ENCODE measurements around the gene TBC1D2B.

Gene TBC1D2B

DNA sequence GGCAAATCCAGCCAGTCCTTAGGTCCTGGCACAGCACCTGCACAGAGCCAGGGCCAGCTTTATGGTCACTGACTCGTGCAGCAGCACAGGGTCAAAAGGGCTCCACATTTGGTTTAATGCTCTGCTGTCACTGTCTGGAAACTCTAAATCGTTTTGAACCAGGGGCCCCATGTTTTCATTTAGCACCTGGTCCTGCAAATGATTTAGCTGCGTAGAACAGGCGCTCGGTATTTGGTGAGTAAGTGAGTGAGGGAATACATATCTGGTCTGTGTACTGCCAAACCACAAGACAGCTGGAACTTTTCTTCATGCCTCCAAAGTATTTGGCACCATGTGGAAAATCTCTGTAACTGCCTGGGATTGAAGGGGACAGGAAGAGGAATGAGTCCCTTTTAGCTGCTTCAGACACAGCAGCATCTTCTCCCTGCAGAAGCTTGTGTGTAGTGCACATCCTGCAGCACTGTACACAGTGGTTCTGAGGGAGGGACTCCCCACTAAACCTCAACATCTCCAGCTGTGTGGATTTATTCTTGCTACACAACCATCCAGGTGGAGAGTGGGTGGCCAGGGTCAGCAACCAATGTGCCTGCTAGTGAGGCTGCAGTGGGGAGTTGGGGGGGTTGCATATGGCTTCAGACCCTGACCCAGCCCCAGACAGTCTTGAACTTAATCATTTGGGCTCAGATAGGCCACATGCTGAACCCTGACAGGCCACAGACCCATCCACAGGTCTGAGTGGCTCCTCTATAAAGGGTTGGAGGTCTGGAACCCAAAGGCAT is 15.9 kb upstream of the TBC1D2B start:
- no peak for DNase-seq (ENCODE audit: low read depth)

DNA sequence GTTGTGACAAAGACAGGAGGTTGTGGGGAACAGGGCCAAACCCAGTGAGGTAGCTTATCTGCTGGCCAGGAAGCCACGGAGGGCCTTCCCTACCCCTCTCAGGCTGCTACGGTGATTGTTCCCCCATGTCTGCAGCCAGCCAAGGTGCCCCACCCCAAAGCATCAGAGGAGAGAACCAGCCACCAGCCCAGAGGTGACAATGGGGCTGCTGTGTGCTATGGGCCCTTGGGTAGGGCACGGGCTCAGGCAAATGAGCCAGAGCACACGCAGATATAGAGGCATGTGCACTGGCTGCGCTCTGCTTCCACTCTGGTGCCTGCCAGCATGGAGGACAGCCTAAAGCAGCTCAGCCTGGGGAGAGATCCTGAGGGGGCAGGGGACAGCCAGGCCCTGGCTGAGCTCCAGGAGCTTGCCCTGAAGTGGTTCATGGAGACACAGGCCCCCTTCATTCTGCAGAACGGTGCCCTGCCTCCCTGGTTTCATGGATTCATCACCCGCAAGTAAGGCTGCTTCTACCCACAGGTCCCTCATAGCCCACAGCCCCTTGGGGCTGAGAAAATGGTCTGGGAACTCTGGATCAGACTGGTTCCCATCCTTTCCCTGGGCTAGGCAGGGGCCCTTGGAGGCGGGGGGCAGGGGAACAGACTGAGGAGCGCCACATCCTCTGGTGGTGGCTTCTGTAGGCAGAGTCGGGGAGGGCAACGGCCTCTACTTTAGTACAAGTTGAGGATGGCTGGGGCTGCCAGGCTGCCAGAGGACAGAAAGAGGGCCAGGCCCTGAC is 14.9 kb upstream of the TBC1D2B start, which contains the start of gene SH2D7:
Gene SH2D7 (plus strand): TSS at position 301 of the 781 bp plus-strand sequence. CDS start 24 bp downstream, at position 325.
- no peak for DNase-seq (ENCODE audit: low read depth)

DNA sequence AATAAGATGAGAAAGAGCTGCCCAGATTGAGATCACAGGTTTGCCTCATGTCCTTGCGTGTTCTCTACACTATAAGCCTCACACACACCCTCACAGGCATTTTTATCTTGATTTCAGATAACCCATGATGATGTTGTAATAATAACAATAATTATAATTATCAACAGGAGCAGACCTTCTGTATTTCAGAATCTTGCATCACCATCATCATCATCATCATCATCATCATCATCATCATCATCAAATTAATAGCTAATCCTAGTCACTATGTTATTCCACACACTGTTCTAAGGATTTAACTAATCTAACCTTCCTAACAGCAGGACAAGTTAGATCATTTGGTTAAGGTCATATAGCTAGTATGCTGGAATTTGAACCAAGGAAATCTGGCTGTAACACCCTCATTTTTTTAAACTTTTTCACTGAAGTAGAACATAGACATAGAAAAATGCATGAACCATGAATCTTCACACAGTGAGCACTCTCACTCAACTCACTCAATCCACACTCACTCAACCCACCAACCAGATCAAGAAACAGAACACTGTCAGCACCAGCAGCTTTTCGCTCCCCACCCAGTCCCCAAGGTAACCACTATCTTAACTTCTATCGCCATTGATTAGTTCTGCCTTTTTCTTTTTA is 13.0 kb upstream of the TBC1D2B start:
- no peak for DNase-seq (ENCODE audit: low read depth)

DNA sequence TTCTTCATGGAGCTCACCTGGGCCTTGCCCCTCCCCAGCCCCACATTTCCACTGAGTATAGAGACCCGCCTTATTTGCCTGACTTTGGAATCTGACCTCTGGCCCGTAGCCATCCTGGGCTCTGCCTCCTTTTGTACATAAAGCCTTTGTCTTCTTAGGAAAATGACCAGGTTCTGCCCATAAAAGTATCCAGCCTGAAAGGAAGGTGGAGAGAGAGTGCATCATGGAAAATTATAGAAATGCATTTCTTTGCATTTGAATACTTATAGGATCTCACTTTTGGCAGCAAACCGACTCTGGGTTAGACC is 11.2 kb upstream of the TBC1D2B start:
- no peak for DNase-seq (ENCODE audit: low read depth)

DNA sequence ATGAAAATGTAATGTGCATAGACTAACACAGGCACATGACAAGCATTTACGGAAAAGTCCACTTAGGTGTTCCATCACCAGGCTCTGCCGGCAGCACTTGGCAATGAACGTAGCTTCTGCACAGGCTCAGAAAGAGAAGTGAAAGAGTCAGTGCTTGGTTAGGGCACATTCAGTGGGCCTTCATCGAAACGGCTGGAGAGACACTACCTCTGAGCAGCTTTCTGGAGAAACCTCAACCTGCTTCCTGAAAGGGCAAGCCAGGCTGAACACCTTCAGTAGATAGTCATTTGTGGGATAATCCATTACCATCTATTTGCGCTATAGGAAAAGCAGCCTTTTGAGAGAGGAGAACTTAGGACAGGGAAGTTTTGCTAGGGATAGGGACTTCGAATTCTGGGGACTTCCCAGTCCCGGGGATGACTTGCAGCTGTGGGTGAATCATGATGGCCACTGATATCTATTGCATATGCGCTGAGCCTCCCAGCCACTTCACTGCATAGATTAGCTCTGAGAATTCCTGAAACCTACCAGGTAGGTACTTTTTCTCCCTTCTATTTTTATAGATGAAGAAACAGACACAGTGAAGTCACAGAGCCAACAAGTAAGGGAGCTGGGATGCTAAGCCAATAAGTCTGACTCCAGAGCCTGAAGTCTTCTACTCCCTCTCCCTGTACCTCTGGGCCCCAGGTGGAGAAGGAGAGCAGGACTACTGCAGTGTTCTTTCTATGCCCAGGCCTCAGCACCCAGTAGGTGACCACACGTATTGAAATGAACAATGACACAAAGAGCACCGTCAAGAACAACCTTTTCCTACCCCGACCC is 10.7 kb upstream of the TBC1D2B start:
- no peak for DNase-seq (ENCODE audit: low read depth)

DNA sequence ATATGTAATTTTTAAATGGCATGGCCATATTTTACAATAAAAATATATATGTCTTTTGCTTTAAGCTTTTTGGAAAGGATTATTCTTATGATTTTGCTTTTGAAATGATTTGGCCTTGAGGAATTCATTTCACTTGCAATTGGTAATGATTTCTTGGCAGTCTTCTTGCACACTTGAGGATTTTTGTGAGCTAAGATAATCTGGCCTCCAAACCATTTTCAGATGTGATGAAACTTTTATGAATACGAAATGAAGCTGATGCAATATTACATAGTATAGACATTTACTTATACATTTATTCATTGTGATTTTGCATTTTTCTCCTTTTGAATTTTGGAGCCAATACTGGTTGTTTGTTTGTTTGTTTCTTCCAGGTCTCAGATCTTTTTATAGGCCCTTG is 8.4 kb upstream of the TBC1D2B start:
- DNase-seq (ENCODE audit: low read depth) = no peak

DNA sequence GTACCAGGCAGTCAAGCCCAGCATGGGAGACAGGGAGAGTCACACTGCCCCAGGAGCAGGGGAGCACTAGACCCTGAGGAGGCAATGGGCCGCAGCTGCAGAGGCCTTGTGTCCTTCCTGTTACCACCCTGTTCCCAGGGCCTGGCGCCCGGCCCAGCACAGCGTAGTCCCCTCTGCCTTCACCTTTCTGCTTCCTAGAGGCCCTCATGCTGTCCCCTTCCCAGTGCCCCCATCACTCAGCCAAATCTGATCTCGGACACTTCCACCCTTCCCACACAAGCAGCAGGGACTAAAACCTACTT is 6.9 kb upstream of the TBC1D2B start:
- no peak for DNase-seq (ENCODE audit: low read depth)

DNA sequence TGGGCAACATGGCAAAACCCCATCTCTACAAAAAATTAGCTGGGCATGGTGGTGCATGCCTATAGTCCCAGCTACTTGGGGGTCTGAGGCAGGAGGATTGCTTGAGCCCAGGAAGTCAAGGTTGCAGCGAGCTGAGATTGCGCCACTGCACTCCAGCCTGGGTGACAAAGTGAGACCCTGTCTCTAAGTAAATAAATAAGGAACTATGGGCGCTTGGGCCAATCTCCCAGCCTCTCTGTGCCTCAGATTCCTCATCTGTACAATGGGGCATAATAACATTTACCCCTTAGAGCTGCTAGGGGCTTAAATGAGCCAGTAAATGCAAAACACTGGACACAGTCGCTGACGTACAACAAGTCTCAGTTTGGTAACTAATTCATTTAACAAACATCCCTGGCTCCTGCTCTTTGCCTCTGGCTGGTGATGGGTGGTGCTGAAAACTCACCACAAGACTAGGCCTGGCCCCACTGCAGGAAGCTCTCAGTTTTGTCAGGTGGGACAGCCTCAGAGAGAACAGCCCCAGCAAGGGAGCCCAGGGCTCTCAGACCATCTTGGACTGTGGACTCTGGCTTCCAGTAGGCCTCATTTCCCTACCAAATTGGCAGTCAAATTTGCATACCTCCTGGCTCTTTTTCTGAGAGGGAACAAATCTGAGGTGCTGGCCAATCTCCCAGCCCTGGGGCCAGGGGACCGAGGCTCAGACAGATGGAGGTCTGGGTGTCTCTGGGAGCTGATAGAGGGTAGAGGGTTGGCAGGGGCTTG is 6.4 kb upstream of the TBC1D2B start:
- no peak for DNase-seq (ENCODE audit: low read depth)

DNA sequence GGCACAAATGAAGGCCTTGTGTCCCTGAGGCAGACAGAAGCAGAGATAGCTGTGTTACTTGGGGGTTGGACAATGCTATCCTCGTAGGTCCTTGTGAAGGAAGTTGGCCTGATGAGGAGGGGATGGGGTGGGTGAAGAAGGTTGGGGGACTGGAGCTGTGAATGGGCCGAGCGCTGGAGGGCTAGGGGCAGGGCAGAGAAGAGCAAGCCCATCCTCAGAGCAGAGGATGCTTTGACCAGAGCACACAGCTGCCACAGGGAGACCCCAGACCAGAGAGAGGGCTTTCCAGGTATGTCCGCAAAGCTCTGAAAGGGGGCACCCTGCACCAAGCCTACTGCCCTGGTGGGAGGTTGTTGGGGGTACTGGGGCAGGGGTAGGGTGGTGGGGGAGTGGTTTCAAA is 5.7 kb upstream of the TBC1D2B start:
- no peak for DNase-seq (ENCODE audit: low read depth)

DNA sequence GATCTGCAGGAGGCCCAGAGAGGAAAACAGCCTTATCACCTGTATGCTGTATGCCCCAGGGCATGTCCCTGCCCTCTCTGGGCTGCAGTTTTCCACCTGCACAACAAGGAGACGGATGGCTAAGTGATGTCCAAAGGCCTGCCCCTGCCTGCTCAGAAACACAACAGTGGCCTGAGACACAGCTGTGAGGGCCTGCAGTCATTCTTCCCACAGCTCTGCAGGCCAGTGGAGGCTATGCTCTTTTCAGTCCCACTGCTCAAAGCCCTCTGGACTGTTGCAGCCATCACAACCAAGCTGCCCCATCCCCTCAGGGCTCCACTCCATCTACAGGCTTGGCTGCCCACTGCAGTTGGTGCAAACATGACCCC is 5.2 kb upstream of the TBC1D2B start:
- DNase-seq (ENCODE audit: low read depth) = no peak

DNA sequence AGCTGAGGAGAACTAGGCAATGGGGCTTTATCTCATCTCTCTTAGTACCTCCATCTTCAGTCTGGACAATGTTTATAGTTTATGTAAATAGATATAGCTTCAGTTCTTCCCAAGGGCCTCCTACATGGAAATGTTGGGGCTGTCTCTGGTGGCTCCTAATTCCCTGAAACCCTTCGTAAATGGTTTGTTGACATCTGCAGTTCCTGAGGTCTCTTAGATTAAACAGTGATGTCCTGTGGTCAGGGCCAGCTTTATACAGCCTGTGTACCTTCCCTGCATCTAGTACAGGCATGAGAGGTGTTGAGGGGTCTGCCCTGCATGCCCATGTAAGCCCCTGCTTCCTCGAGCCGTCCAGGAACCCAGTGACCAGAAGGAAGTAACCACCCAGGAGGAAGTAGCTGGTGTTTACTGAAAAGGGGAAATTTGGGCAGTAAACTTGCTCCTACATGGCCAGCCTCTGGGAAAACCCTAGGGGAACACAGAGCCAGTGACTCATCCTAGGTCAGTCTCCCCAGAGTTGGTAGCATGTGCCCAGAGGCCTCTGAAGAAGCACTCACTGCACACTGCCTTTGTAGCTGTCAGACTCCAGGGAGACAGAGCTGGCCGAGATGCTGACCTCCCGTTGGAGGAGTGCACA is 4.7 kb upstream of the TBC1D2B start:
- DNase-seq (ENCODE audit: low read depth) = no peak

DNA sequence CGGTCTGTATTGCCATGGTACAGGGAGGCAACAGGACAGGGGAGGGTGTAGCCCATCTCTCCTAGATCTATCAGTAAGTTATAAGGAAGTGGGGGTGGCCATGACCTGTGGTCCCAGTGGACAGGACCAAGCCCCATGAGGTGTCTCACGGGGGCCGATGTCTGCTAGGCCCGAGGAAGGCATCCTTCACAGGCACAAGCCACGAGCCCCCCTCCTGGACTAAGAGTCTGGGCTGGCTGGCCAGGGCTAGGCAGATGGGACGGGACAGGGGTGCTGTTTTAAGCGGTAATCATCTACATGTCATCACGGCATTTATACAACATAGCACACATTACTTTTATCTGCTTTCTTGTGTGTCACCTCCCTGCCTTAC is 2.6 kb upstream of the TBC1D2B start:
- no peak for DNase-seq (ENCODE audit: low read depth)

DNA sequence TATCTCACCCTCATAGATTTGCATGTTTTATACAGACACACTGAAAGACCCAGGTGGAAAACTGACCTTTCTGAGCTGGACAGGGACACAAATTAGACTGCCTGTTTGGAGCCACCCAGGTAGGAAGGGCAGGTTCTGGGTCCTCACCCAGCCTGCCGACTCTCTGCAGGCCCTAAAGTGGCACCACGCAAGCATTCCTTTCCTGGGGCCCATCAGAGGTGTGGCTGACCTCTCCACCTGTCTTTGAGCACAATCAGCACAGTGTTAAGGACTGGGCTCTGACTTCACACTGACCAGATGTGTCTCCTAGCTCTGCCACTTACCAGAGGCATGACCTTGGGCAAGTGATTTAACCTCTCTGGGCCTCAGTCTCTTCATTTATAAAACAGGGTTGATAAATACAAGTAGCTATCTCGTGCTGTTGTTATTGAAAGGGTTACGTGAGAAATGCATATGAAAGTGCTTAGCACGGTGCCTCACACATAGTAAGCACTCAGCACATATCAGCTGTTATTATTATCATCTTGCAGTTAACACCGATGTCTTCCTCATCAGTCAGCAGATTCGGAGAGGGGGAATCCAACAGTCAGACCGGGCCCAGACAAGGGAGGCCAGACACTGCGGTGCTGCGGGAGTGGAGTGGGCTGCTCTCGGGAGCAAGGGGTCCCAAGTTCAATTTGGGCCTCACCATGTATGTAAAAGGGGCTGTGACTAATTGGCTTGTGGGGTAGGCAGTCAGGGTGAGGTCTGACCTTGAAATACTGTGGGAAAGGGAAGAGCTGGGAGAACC is 2.0 kb upstream of the TBC1D2B start:
- DNase-seq (ENCODE audit: low read depth) = no peak

DNA sequence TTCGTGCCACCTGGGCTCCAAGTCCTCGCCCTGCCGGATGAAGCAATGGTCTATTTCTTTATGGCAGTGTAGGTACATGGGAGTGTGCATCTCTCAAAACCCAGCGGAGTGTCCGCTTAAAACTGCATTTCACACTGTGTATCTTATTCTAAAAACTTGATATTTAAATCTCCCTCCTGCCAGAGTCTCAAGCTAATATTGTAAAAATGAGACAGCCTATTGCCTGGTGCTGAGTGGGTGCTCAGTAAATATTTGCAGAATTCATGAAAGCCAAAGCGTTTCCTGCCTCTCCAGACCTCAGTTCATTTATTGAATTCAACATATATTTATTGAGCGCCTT is 330 bp upstream of the TBC1D2B start:
- DNase-seq (ENCODE audit: low read depth) = no peak

DNA sequence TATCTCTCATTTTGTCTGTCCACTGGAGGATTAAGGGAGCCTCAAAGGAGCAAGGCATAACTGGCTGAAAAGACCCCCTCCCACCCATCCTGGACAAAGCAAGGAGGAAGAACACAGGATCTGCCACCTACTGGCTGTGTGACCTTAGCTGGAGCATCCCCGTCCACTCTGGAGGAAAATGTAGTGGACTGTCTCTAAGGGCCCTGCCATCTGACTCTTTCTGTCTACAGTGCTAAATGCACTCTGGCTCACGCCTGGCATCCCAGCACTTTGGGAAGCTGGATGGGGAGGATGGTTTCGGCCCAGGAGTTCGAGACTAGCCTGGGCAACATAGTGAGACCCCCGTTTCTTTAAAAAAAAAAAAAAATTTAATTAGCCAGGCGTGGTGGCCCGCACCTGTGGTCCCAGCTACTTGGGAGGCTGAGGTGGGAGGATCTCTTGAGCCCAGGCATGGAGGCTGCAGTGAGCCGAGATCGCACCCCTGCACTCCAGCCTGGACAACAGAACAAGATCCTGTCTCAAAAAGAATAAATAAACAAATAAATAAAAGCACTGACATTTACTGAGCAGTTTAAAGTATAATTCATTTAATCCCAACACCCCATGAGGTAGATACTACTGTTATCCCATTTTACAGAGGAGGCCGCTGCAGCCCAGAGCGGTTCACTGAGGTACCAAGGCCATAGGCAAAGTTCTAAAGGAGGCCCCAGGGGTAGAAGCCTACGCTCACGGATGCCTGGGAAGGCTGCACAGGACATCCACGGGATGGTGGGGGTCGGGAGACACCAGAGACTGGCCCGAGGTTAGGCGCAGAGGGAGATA is 1.1 kb downstream of the TBC1D2B start:
- DNase-seq (ENCODE audit: low read depth) = no peak

DNA sequence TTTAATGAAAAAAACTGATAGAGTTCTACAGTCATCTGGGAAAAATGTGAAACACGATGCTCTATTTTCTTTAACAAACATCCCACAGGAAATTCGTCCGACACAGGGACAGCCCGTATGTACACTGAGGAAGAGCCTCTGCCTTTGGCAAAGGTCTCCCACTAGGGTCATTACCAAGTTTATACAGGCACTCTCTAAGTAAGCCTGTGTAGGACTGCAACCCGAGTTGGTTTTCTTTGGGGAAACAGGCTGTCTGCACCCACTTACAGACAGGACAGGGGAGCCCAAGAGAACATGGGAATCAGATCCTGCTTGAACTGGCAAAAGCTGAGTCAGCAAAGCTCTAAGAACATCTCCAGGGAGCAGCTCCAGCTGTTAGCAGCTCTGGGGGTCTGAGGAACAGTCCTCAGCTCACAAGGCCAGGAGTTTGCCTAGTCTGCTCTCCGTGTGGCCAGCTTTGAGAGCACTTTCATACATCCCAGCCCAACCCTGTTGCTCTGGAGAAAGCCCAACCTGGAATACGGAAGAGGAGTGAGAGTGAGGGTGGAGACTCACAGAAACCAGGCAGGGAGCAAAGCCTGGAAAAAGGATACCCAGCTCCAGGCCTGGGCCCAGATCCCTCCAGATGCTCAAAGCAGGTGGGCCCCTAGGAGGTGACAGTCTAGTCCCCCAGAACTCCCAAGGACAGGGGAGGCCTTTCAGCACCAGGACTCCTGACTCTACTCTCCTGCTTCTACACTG is 1.9 kb downstream of the TBC1D2B start:
- no peak for DNase-seq (ENCODE audit: low read depth)

DNA sequence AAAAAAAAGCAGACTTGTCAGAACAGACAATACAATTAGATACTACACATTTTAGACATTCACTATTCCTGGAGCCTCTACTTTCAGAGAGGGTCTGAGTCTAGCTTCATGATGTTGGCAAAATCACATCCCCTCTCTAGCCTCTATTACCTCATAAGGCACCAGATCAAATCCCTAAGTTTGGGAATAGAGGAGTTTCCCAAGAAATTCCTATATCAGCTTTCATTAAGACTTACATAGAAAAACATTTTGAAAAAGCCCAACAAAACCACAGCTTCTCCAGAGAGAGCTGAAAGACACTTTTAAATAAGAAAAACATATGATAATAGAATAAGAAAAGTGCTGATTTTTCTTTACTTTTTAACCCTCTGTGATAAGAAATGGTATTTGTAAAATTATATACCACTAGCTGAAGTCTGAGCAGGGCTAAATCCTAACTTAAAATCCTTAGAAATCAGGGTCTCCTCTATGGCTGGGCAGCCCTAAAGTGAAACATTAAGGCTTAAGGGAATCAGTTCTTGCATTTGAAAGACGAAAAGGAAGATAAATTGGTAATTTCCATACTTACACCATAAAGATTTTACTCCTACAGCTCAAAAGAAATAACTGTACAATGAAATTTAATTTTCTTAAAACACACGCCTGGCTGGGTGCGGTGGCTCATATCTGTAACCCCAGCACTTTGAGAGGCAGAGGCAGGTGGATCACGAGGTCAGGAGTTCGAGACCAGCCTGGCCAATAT is 4.3 kb downstream of the TBC1D2B start:
- no peak for DNase-seq (ENCODE audit: low read depth)

All from stimulated activated CD8-positive, alpha-beta memory T cell treated with anti-CD3 and anti-CD28 coated beads, Interleukin-15, amount 100 ng/mL, for 1 hour (primary cell).